Fibroblast of lung (primary cell): ENCODE measurements around the gene ENKUR.

Source experiments
- EZH2 ChIP-seq: IDR thresholded peaks from 2 replicates; pipeline ENCODE4 v1.5.1; 2012; ENCODE audit warnings: low read length, control low read depth, mild to moderate bottlenecking; ENCODE audit errors: missing control alignments
- TF ChIP-seq, protein P1 (sequence below), 2 donors: IDR thresholded peaks in 1 of 2; conservative IDR thresholded peaks in 1 of 2; 1 replicate in 1 of 2; 2 replicates in 1 of 2; pipeline ENCODE4 v1.5.1; 2011 to 2012; ENCODE audit warnings: low read length in 2 of 2, control low read depth in 1 of 2, inconsistent platforms in 1 of 2, low read depth in 1 of 2, mild to moderate bottlenecking in 1 of 2

GRCh38 chr10:24981161-24981710, 34.7 kb downstream of the ENKUR start:
- TF ChIP-seq, protein P1, sequence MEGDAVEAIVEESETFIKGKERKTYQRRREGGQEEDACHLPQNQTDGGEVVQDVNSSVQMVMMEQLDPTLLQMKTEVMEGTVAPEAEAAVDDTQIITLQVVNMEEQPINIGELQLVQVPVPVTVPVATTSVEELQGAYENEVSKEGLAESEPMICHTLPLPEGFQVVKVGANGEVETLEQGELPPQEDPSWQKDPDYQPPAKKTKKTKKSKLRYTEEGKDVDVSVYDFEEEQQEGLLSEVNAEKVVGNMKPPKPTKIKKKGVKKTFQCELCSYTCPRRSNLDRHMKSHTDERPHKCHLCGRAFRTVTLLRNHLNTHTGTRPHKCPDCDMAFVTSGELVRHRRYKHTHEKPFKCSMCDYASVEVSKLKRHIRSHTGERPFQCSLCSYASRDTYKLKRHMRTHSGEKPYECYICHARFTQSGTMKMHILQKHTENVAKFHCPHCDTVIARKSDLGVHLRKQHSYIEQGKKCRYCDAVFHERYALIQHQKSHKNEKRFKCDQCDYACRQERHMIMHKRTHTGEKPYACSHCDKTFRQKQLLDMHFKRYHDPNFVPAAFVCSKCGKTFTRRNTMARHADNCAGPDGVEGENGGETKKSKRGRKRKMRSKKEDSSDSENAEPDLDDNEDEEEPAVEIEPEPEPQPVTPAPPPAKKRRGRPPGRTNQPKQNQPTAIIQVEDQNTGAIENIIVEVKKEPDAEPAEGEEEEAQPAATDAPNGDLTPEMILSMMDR (conservative IDR thresholded peaks at IDR 0.05 in 1 of 2, IDR thresholded peaks at IDR 0.05 in 1 of 2; ENCODE audit: low read depth in 1 of 2, low read length in 2 of 2), result no peak
- TF ChIP-seq EZH2, result no peak
